ENCODE data around the gene NAA25.
A peak's percentile ranks its signal among the peaks of the same experiment; 100 is the strongest.
"Not testable (repeated sequence)": the region's sequence is repeated elsewhere in the genome, so short reads cannot be mapped to it uniquely, and the experiment has no call there.

The NAA25 gene

GRCh38 chr12:112049351-112049750 lies 59.2 kb downstream of the NAA25 start:
- DNase-seq, result no peak

DNA sequence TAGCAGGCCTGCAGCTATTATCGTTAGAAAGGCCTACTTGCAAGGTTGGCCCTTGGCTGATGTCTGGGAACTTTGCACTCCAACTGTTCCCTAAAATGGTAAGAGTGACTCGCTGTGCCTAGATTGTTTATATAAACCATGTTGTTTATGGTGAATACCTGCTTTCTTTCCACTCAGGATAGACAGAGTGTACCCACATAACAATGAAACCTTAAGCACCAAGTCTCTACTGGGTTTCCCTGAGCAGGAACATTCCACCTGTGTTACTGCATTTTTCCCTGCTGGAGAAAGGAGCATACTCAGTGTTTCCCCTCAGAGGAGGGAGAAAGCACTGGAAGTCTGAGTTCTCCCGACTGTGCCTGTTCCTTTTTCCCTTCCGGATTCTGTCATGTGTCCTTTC lies 62.6 kb downstream of the NAA25 start:
- DNase-seq, result no peak

GRCh38 chr12:112036614-112037013 lies 72.0 kb downstream of the NAA25 start:
- DNase-seq, result not testable (repeated sequence)

- DNase-seq, result no peak
Measured at GRCh38 chr12:112035219-112035785, 73.3 kb downstream of the NAA25 start.

DNA sequence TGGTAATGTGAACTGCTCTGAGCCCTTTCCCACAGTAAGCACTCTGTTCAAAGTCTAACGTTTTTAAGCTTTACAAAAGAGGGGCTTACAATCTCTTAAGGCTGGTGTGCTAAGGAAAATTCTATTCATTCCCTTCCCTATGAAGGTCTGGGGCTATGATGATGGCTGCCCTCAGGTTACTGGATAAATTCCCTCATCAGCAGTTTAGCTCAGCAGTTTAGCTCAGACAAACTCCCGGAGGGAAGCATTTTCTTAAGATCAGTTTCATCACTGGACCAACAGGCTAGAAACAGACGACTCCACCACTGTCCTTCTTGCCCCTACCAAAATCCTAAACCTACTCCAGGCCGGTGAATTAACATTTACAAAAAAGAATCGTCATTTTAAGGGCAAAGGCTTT lies 76.3 kb downstream of the NAA25 start:
- no peak for DNase-seq

DNA sequence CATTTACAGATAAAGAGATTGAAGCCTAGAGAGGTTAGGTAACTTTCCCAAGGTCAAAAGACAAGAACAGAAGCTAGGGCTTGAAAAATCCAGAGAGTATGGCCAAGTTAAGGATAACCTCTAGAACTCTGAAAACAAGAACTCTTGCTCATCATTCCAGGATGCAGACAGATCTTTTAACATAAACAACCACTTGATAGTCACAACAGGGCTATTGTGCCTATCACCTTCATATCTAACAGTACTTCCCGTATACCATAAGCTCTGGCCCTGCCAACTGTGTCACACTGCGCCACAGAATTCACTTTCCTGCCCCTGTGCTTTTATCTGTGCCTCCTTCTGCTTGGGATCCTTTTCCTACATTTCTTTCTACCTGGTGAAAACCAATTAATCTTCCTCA lies 77.1 kb downstream of the NAA25 start:
- no peak for DNase-seq

- DNase-seq, result no peak
Measured at GRCh38 chr12:112029301-112029700, 79.3 kb downstream of the NAA25 start.

- DNase-seq, result no peak
Measured at GRCh38 chr12:112025808-112026375, 82.7 kb downstream of the NAA25 start.

DNA sequence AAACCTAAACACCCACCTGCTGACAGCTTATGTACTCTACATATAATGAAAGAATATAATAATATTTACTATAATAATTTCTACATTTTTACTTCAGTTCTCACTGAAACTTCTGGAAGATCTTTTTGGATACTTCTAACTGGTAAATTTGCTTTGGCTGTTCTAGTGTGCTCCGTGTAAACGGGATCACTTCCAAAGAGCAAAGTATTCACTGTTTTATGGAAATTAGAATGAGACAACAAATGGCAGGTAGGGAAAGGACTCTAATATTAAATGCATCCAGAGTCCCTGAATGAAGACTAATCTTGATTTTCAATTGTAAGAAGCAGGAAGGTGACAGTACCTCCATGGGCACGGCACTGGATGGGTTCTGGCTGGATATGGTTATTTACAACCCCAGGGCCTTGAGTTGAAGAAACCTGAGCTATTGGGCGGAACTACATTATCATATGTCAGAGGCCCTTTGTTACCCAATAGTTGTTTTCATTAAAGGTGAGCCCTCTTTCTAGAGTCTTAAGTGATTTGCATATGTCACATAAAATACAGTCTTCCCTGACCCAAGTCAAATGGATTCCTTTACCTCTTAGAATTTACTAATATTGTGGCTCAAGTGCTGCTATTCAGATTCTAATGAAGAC lies 84.7 kb downstream of the NAA25 start:
- no peak for DNase-seq

GRCh38 chr12:112022241-112023016 lies 86.2 kb downstream of the NAA25 start:
- DNase-seq, result no peak

- no peak for DNase-seq
Measured at GRCh38 chr12:112020947-112021457, 87.6 kb downstream of the NAA25 start.

GRCh38 chr12:112018571-112019237 lies 89.9 kb downstream of the NAA25 start:
- DNase-seq, result no peak

DNA sequence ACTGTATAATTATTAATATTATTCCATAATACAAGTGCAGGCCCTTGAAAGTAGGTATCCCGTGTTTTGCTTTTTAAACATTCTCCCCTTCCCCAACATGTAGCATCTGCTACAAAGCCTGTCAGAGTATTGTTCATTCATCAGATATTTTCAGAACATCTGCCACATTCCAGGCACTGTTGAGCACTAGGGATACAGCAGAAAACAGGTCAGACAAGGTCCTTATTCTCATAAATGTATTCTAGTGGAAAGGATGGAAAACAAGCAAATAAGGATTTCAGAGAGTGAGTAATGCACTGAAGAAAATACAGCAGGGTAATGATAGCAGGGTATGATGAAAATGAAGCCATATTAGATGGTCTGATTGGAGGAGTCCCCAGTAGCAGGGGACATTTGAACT lies 91.5 kb downstream of the NAA25 start:
- no peak for DNase-seq

GRCh38 chr12:112015938-112016337 lies 92.6 kb downstream of the NAA25 start:
- DNase-seq, result no peak

- DNase-seq, result peak; percentile 78
Measured at GRCh38 chr12:112013601-112014402, 94.8 kb downstream of the NAA25 start.

GRCh38 chr12:112012775-112013600 lies 95.6 kb downstream of the NAA25 start, which contains the start of the genes ERP29 and TMEM116:
TSS of gene ERP29 (plus strand) at chr12:112013426. CDS start at chr12:112013466, 40 bp downstream.
TSS of gene TMEM116 (minus strand) at chr12:112013165. CDS start at chr12:112005270, 7,895 bp downstream.
- peak; percentile 100 for DNase-seq

GRCh38 chr12:112011685-112012084 lies 96.9 kb downstream of the NAA25 start:
- DNase-seq, result no peak

DNA sequence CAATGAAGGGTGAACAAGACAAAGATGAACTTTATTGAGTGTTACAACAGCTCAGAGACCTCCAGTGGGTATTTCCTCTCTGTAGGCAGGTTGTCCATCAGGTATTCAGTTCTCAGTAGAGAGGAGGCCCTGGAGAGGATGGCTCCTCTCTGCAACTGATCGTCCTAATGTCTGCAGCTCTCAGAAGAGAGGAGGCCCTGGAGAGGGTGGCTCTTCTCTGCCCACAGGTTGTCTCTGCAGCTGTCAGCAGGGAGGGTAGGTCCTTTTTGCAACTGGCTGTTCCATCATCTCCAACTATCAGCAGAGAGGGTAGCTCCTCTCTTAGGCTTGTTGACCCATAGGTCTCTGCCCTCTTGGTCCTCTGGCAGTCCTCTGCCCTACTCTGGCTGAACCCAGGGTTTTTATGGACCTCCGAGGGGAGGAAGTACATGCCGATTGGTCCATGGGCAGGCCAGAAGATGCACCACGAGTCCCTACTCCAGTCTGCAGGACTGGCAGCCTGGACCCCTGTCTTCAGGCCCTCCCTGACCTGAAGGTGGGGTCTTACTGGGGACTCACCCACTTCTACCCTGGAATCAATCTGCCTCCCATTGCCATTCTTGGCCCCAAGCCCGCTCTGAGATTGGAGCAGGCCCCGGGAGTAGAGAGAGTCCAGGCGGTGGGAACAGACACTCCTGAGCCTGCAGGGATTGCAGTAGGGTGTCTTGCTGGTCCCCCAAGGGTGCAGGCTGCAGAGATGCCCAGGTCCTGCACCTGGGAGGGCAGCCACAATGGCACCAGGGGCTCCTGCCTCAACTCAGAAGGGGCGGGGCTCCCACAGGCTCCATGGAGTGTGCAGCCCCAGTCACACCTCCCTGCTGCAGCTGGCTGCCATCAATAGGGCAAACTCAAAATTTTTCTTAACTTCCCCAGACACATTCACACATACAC lies 97.9 kb downstream of the NAA25 start:
- DNase-seq, result no peak

DNA sequence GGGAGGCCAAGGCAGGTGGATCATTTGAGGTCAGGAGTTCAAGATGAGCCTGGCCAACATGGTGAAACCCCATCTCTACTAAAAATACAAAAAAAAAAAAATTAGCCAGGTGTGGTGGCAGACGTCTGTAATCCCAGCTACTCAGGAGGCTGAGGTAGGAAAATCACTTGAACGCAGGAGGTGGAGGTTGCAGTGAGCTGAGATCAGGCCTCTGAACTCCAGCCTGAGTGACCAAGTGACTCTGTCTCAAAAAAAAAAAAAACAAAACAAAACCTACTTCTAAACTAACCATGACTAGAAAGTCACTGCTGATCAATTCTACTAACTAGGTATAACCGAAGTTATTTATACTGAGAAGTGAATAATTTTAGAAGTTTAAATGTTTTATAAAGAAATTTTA lies 99.0 kb downstream of the NAA25 start:
- not testable (repeated sequence) for DNase-seq

DNA sequence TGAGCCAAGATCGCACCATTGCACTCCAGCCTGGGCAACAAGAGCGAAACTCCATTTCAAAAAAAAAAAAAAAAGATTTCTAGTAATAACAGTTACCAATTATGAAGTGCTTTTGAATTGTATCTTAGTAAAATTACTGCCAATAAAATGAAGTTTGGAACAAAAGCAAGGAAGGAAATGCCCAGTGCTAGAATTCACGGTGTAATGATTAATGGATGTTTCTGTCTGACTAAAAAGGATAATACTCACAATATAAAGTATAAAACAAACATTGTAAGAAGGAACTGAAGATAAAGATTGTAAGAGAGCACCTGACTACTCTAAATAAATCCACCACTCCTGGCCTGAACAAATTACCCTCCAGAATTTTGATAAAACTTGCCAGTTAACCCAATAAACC lies 99.7 kb downstream of the NAA25 start:
- DNase-seq, result no peak
